ENCODE data around the gene JHY.

DNA sequence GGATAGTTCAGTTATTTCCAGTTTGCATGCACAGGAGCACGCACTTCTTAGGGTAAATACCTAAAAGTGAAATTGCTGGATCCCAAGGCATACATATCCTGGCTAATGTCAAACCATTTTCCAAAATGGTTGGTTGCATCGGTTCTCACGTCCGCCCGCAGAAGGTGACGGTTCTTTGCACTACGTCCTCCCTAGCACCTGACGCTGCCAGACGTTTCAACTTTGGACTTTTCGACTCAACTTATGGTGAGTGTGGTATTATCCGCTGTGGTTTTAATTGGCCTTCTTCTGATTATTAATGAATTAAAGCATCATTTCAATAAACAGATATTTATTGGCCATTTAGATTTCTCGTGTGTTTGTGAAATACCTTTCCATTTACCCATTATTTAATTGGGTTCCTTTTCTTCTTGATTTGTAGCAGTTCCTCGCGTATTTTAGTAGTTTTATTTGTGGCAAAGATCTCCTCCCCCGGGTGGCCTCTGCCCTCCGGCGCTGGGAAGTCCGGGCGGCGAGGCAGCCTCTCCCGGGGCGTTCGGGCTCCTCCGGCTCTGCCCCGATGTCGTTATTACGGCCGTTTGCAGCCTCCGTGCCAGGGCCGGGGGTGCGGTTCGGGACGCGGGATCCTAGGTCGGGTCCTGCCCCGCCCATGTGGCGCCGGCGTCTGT is at the start of gene JHY:
- TF ChIP-seq, protein P1, sequence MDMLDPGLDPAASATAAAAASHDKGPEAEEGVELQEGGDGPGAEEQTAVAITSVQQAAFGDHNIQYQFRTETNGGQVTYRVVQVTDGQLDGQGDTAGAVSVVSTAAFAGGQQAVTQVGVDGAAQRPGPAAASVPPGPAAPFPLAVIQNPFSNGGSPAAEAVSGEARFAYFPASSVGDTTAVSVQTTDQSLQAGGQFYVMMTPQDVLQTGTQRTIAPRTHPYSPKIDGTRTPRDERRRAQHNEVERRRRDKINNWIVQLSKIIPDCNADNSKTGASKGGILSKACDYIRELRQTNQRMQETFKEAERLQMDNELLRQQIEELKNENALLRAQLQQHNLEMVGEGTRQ (IDR thresholded peaks at IDR 0.05; ENCODE audit: low read depth, low read length): no peak
- TF ChIP-seq, protein P2, sequence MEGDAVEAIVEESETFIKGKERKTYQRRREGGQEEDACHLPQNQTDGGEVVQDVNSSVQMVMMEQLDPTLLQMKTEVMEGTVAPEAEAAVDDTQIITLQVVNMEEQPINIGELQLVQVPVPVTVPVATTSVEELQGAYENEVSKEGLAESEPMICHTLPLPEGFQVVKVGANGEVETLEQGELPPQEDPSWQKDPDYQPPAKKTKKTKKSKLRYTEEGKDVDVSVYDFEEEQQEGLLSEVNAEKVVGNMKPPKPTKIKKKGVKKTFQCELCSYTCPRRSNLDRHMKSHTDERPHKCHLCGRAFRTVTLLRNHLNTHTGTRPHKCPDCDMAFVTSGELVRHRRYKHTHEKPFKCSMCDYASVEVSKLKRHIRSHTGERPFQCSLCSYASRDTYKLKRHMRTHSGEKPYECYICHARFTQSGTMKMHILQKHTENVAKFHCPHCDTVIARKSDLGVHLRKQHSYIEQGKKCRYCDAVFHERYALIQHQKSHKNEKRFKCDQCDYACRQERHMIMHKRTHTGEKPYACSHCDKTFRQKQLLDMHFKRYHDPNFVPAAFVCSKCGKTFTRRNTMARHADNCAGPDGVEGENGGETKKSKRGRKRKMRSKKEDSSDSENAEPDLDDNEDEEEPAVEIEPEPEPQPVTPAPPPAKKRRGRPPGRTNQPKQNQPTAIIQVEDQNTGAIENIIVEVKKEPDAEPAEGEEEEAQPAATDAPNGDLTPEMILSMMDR (conservative IDR thresholded peaks at IDR 0.05; ENCODE audit: low read depth, low read length): no peak
- no peak for TF ChIP-seq RCOR1 (IDR thresholded peaks at IDR 0.05; ENCODE audit: insufficient replicate concordance, low read length)
- no peak for TF ChIP-seq POLR2A (IDR thresholded peaks at IDR 0.05; ENCODE audit: low read depth, low read length)
- no peak for TF ChIP-seq RAD21 (IDR thresholded peaks at IDR 0.05; ENCODE audit: low read length)
